NK-92 (cell line): ENCODE data around the gene SERPINB6.
"Not testable (repeated sequence)": the region's sequence is repeated elsewhere in the genome, so short reads cannot be mapped to it uniquely, and the experiment has no call there.

Experiments used
- DNase-seq: peaks from one replicate; lab custom pipeline; 2025; ENCODE audit not compliant: unreplicated experiment; lab: John Stamatoyannopoulos, UW

SERPINB6 gene

DNA sequence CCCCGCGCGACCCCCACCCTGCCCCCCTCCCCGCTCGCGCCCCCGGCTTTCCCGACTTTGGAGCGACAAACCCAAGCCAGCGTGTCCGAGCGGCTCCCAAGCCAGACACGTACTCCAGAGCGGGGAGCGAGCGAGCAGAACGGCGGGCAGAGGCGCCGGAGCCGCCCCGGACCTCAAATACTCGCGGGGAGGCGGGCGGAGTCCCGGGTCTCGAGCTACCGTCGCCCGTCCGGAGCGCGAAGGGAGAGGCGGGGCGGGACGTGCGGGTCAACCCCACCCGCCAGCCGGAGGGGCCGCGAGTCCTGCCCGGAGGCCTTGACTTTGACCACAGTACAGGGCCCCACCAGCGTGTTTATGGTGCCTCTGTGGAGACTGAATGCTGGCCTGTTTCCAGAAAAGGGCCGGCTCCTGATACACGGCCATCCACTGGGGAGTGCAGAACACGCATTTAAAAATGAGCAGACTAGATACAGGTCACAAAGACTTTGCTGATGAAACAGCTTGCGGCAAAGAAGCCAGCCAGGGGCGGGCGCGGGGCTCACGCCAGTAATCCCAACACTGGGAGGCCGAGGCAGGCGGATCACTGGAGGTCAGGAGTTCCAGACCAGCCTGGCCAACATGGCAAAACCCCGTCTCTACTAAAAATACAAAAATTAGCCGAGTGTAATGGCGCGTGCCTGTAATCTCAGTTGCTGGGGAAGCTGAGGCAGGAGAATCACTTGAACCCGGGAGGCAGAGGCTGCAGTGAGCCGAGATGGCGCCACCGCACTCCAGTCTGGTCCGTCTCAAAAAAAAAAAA is at the start of gene SERPINB6:
SERPINB6 (minus strand) TSS at position 148 of the 799 bp plus-strand sequence. CDS start 12,235 bp downstream, outside the sequence.
- no peak for DNase-seq

DNA sequence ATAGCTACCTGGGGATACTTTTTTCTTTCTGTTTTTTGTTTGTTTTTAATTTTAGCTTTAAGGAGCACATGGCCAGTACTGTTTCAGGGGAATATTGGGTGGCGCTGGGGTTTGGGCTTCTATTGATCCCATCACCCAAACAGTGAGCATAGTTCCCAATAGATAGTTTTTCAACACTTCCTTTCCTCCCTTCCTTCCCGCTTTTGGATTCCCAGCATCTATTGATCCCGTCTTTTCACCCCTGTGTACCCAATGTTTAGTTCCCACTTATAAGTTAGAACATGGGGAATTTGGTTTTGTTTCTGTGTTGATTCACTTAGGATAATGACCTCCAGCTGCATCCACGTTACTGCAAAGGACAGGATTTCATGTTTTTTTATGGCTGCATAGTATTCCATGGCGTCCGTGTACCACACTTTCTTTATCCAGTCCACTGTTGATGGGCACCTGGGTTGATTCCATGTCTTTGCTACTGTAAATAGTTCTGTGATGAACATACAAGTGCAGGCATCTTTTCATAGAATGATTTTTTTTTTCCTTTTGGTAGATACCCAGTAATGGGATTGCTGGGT is 48.5 kb upstream of the SERPINB6 start:
- no peak for DNase-seq

DNA sequence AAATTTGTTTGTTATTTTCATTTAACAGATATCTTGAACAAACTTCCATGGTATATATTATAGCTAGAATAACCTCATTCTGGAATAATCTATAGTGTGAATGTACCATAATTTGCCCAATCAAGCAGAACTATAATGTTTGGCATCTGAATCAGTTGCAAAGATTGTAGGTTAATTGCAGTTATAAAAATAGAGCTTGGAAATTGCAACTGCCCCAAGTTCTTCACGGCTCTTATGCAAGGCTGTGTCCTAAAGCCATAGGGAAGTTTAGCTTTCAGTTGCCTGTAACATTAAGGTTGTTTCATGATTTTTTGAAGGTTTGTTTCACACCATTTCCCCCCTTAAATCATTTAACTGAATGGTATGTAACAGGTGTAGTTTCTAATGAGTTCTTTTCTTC is 47.7 kb upstream of the SERPINB6 start:
- DNase-seq = no peak

DNA sequence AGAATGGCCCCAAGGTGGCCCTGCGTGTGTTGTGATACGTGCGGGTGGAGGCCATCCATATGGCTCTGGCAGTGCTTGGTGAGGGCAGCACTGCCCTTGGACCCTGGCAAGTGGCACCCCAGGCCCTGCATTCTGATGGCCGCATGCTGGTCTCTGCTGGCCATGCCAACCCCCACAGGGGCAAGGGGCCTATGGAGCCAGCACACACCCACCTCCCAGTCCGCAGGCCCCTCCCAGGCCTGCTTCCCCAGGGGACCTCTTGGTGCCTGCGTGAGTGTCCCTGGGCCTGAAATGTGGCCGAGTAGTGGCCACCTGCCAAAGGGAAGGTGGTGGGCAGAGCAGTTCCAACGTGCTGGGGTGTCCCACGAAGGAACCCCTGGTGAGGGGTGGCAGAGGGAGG is 45.9 kb upstream of the SERPINB6 start:
- DNase-seq = no peak

DNA sequence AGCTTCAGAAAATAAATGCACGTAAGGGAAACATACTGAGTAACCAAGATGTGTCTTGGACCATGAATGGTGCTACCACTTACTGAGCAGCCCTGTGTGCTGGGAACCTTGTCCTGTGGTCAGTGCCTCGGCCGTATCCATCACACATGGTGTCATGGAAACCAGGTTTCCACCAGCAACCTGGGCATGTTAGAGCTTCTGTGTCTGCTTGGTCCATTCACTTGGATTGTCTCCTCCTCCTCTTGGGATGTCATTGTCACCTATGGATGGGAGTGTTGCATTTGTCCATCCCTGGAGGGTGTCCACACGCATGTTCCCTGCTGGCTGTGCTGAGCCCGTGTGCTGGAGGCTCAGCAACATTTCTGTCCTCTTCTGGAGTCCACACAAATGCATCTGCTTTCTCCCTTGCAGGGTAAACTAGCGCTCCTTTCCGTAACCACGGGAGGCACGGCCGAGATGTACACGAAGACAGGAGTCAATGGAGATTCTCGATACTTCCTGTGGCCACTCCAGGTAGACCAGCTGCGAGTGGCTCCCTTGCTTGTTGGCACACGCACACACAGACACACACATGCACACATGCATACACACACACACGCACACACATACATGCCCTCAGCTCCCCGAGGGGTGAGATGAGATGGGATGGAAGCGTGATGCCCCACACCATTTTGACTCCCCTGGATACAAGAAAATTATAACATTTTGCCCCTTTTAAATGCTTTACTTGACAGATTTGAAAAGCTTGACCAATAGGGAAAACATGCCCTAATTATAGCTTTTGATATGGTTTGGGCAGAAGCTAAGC is 45.3 kb upstream of the SERPINB6 start:
- DNase-seq = no peak

- DNase-seq = no peak
These were observed 43.8 kb upstream of the SERPINB6 start for GRCh38 chr6:3015144-3015543.

- DNase-seq = no peak
These were observed 43.3 kb upstream of the SERPINB6 start for GRCh38 chr6:3014675-3015066.

DNA sequence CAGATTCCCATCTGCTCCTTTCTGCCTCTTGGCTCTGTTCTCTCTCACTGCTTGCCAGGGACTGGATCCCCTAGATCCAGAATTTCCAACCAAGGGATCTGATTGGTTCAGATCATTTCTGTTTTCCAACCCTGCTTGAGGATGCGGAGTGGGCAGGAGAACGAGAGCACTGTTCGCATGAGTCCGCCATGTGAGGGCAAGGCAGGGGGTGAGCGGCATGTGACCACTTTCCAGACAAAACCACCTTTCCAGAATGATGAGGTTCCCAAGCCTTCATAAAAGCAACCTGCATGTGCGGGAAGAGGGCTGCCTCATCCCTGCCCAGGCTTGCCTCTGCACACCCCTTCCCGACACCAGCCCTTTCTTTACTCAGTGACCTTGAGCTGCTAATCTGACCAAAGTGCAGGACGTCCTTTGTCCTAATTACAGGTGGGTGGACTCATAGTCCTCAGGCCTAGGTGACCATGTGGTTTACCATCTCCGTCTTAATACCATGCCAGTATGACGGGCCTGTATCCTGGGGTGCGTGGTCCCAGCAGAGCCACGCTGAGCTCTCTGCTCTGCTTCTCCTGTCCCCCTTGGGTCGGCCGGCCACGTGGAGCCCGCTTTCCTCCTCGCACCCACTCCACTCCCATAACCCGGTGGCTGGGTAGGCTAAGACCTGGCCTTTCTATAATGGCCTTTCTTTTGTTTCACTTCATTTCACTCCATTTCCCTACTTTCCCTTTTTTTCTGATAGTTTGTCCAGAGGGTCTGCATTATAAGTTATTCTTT is 42.7 kb upstream of the SERPINB6 start:
- DNase-seq = no peak

DNA sequence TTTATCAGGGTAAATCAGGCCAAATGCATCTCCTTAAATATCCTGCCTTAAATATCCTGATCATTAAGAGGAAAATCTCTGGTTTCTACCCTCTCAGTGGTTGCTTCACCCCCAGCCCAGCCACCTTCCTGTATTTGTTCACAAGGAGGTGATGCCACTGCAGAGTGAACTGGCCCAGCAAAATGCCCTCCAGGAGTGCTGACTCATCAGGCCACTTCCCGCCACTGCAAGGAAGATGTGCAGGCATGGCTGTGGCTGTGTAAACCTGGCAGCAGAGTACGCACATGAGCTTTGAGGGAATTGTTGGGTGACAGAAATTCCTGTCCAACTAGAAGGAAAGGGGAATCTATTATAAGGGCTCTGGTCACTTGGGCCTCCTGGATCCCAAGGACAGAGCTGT is 42.1 kb upstream of the SERPINB6 start:
- no peak for DNase-seq

- no peak for DNase-seq
These were observed 40.2 kb upstream of the SERPINB6 start for GRCh38 chr6:3011592-3011991.

- no peak for DNase-seq
These were observed 39.8 kb upstream of the SERPINB6 start for GRCh38 chr6:3011158-3011557.

- DNase-seq = no peak
These were observed 38.6 kb upstream of the SERPINB6 start for GRCh38 chr6:3009930-3010329.

GRCh38 chr6:3008712-3009265 is 37.4 kb upstream of the SERPINB6 start:
- not testable (repeated sequence) for DNase-seq

DNA sequence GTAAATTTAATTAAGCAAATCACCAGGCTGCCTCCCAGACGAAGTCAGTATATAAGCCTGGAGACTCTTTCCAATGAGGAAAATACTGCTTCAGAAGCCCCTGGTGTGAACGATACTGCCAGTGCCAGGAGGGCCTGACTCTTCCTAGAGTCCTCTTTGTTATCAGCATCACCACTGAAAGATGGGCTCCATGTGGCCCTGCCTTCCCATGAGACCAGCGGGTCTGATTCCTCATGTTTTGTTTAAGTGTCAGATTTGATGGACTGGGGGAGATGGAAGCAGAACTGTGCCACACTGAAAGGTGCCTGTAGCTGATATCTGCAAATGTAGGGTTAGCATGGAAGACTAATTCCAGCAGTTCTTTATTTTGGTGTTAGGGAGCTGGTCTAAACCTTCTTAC is 36.2 kb upstream of the SERPINB6 start:
- no peak for DNase-seq

GRCh38 chr6:3006476-3006875 is 35.1 kb upstream of the SERPINB6 start:
- DNase-seq = no peak

GRCh38 chr6:3005874-3006273 is 34.5 kb upstream of the SERPINB6 start:
- DNase-seq = no peak

- no peak for DNase-seq
These were observed 33.7 kb upstream of the SERPINB6 start for GRCh38 chr6:3005077-3005476.

DNA sequence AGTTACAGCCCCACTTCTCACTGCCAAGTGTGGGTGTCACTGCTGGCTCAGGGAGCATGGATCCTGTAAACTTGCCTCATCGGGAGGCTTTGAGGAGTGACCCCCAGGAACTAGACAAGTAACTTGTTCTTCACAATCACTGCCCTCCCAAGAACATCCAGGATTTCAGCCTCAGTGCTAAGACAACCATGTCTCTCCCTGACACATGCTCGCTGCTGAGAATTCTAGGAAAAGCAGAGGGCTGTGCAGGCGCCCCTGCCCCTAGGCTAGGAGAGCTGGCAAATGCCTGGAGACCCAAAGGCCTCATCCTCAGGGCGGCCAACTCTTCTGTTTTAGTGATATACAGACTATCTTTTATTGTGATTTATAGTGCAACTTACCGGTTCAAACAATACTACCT is 31.9 kb upstream of the SERPINB6 start:
- not testable (repeated sequence) for DNase-seq

DNA sequence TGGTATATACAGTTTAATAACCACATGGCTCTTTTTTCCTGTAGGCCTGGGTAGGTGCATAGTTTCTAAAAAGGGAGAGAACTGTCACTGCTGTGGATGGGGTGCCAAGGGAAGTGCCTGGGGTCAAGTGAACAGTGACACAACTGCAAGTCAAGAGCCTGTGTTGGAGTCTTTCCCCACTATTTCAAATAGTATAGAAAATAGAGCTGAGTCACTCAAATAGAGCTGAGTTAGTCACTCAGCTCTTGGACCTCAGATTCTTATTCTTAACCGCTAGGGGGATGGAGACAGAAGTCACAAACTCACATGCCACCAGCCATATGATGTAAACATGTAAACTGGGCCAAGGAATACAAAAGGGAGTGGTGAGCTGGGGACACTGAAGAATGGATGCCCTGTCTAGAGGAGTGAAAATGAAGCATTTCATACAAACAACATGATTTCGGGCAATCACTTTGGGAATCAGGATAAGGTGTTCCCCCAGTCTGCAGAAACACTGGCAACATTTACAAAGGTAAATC is 30.5 kb upstream of the SERPINB6 start:
- no peak for DNase-seq

DNA sequence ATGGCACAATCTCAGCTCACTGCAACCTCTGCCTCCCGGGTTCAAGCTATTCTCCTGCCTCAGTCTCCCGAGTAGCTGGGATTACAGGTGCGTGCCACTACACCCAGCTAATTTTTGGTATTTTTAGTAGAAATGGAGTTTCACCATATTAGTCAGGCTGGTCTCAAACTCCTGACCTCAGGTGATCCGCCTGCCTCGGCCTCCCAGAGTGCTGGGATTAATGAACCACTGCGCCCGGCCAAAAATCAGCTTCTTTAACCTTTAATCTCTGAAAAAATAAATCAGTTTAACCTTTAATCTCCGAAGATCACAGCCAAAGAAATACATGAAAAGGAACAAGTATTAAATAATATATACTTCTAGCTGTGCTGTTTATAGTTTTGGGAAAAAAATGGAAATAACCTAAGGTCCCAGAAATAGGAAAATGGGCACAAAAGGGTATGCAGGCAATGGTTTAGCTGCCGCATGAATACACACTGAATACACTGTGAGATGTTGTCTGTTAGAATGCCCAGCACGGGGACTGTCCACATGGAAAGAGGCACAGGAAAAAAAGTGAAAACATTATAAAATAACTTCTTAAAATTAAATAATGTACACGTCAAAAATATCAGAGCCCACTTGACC is 29.9 kb upstream of the SERPINB6 start:
- no peak for DNase-seq
